Stromal cell of bone marrow (primary cell): ENCODE measurements around the gene ENAM.

Experiments
- DNase-seq: peaks from one replicate; pipeline ENCODE4 v3.0.0-alpha.2; 2012; ENCODE audit warnings: low read depth

Gene ENAM

GRCh38 chr4:70628444-70628843, at the start of gene ENAM:
Gene ENAM (plus strand): TSS chr4:70628744. CDS start chr4:70629501, 757 bp downstream.
- no peak for DNase-seq

- DNase-seq, result no peak
Measured at GRCh38 chr4:70581980-70582379, 46.6 kb upstream of the ENAM start.

GRCh38 chr4:70583952-70584834, 44.4 kb upstream of the ENAM start:
- DNase-seq, result no peak

GRCh38 chr4:70586841-70587240, 41.7 kb upstream of the ENAM start:
- no peak for DNase-seq

GRCh38 chr4:70589785-70590184, 38.8 kb upstream of the ENAM start:
- DNase-seq, result no peak

- DNase-seq, result no peak
Measured at GRCh38 chr4:70591955-70592582, 36.5 kb upstream of the ENAM start, which contains the start of gene AMBN. Gene AMBN (plus strand): TSS chr4:70592256. CDS start chr4:70592359, 103 bp downstream.

- no peak for DNase-seq
Measured at GRCh38 chr4:70594196-70594595, 34.3 kb upstream of the ENAM start.

GRCh38 chr4:70600305-70600704, 28.2 kb upstream of the ENAM start:
- DNase-seq, result no peak

GRCh38 chr4:70600977-70601376, 27.6 kb upstream of the ENAM start:
- no peak for DNase-seq

- peak; percentile 46 for DNase-seq
Measured at GRCh38 chr4:70601422-70602039, 27.0 kb upstream of the ENAM start.

GRCh38 chr4:70603856-70604255, 24.7 kb upstream of the ENAM start:
- peak; percentile 74 for DNase-seq

GRCh38 chr4:70606459-70606858, 22.1 kb upstream of the ENAM start:
- no peak for DNase-seq

- no peak for DNase-seq
Measured at GRCh38 chr4:70607334-70607853, 21.1 kb upstream of the ENAM start.

GRCh38 chr4:70608324-70608723, 20.2 kb upstream of the ENAM start:
- DNase-seq, result no peak

- peak; percentile 20 for DNase-seq
Measured at GRCh38 chr4:70613306-70614183, 15.0 kb upstream of the ENAM start.

- DNase-seq, result no peak
Measured at GRCh38 chr4:70614184-70614555, 14.4 kb upstream of the ENAM start.

- no peak for DNase-seq
Measured at GRCh38 chr4:70619288-70619687, 9.3 kb upstream of the ENAM start.

GRCh38 chr4:70619778-70620177, 8.8 kb upstream of the ENAM start:
- no peak for DNase-seq

GRCh38 chr4:70623323-70623722, 5.2 kb upstream of the ENAM start:
- no peak for DNase-seq

- DNase-seq, result no peak
Measured at GRCh38 chr4:70624226-70624793, 4.2 kb upstream of the ENAM start.

- no peak for DNase-seq
Measured at GRCh38 chr4:70627620-70628019, 924 bp upstream of the ENAM start.
